ENCODE measurements around the gene ABHD16A. TPM values are rescaled to one million over a fixed set of nuclear protein-coding genes. Genes with fewer than 3 reads are reported as not detected.

The ABHD16A gene
- total RNA-seq, 1 donor from 2014 or later, result 38.8 TPM

GRCh38 chr6:31690231-31691077 is 12.7 kb downstream of the ABHD16A start:
- DNase-seq (ENCODE audit: low spot score), result no peak

- DNase-seq (ENCODE audit: low spot score), result no peak
These were observed 13.6 kb downstream of the ABHD16A start for GRCh38 chr6:31689249-31690110.

DNA sequence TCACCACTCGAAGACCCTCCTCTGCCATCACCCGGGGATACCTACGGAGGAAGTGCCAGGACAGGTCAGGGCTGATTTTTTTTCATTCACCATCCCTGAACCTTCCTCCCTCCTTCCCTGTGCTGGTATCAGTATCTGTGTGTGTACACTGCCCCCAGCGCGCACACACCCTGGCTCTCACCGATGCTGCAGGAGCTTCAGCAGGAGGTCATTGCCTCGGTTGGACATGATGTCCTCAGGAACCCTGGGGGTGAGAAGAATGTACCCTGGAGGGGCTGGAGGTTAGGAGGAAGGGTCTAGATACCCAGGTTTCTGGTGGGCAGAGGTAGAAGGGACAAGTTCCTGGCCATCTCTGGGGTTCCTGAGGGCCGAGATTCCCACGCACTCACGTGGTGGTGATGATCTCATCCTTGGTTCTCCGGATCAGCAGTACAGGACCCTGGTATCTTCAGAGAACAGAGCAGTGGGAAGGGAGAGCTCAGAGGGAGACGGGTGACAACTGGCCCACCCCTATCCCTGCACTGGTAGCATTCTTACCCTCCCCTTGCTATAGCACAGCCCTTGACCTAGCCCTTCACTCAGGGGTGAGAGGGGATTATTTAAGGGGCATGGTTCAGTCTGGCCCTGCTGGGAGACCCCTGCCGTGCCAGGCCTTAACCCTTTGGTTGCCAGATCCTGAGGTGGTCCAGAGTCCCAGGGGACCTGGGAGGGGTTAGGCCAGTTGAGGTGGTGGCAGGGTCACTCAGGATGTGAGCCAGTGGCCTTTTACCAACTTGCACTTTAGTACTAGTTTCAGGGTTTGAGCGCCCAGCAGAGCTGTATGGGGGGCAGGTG is 15.0 kb downstream of the ABHD16A start:
- no peak for DNase-seq (ENCODE audit: low spot score)

DNA sequence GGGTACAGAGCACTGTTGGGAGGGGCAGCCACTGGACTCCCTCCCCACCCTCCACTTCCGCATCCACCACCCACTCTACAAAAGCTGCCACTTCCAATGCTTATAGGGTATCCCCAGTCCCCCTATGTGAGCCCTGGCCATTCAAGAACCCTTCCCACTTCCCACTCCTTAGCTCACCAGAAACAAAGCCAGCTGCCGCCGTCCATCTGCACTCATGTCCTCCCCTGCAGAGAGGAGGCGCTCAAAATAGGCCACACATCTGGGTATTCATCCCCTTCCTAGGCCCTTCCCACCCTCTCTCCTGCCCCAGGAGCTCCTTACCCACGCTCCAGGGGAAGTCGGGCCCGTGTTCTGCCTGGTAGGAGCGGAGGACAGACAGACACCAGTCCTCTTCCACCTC is 15.8 kb downstream of the ABHD16A start:
- no peak for DNase-seq (ENCODE audit: low spot score)

GRCh38 chr6:31686483-31686882 is 16.6 kb downstream of the ABHD16A start:
- DNase-seq (ENCODE audit: low spot score), result no peak

- no peak for DNase-seq (ENCODE audit: low spot score)
These were observed 19.5 kb downstream of the ABHD16A start for GRCh38 chr6:31683591-31683990.

- peak; percentile 91 for DNase-seq (ENCODE audit: low spot score)
These were observed 21.9 kb downstream of the ABHD16A start for GRCh38 chr6:31681135-31681671.

- DNase-seq (ENCODE audit: low spot score), result no peak
These were observed 22.6 kb downstream of the ABHD16A start, which contains the start of gene LY6G5C for GRCh38 chr6:31680226-31681134. Gene LY6G5C (minus strand): TSS chr6:31681067. CDS start chr6:31680373, 694 bp downstream.

- no peak for DNase-seq (ENCODE audit: low spot score)
These were observed 25.2 kb downstream of the ABHD16A start for GRCh38 chr6:31677955-31678354.

DNA sequence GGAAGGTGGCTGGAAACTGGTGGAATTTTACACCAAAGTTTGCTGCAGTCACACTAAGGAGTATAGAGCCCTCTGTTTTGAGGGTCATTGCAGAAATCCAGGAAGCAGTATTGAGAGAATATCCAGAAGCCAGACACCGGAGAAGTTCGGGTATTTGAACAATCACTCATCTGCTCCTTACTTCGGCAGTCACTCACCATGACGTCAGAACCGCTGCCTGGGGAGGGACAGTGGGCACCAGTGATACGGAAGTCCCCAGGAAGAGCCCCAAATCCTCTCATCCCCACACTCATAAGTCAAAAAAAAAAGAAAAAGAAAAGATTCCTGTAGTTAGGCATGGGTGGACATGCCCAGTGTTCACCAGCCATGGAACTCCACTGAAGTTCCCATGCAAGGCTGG is 26.2 kb downstream of the ABHD16A start:
- no peak for DNase-seq (ENCODE audit: low spot score)

- DNase-seq (ENCODE audit: low spot score), result no peak
These were observed 26.7 kb downstream of the ABHD16A start for GRCh38 chr6:31676322-31676903.

DNA sequence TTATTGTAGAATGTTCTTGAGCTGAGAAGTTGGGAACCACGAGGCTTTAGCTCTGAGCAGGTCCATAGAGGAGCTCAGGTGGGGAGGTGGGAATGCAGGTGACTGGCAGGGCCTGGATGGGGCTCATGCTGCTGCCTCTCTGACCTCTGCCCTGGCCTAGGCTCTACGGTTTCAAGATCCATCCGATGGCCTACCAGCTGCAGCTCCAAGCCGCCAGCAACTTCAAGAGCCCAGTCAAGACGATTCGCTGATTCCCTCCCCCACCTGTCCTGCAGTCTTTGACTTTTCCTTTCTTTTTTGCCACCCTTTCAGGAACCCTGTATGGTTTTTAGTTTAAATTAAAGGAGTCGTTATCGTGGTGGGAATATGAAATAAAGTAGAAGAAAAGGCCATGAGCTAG is 33.4 kb downstream of the ABHD16A start, which contains the start of gene LY6G5B:
Gene LY6G5B (plus strand): TSS at position 301 of the 400 bp plus-strand sequence. CDS start 975 bp downstream, outside the sequence.
- DNase-seq (ENCODE audit: low spot score), result no peak

GRCh38 chr6:31666337-31666965 is 36.7 kb downstream of the ABHD16A start:
- DNase-seq (ENCODE audit: low spot score), result no peak

DNA sequence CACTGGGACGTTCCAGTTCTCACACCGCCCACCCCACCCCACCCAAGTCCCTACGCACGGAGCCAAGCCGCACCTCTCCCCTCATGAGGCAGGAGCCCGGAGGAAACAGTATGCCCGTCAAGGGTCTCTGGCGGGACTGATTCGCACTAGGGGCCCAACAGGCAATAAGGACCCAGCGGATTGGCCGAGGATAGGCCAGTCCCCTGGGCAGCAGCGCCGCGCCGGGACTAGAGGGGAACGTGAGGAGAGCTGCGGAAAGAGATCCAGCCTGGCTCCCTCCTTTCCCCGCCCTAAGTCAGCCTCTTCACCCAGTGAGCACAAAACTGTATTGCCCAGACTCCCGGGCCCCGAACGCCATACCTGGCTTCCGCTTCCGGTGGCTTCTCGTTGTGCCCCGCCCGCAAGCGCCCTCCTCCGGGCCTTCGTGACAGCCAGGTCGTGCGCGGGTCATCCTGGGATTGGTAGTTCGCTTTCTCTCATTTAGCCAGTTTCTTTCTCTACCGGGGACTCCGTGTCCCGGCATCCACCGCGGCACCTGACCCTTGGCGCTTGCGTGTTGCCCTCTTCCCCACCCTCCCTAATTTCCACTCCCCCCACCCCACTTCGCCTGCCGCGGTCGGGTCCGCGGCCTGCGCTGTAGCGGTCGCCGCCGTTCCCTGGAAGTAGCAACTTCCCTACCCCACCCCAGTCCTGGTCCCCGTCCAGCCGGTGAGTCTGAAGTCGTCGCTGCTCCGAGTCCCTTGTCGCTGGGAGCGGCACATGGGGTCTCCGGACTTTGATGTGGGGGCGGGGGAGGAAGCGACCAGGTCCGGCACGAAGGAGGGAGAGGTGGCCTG is 37.4 kb downstream of the ABHD16A start, which contains the start of gene CSNK2B:
Gene CSNK2B (plus strand): TSS at position 580 of the 836 bp plus-strand sequence. CDS start 752 bp downstream, outside the sequence.
- peak; percentile 98 for DNase-seq (ENCODE audit: low spot score)

- peak; percentile 93 for DNase-seq (ENCODE audit: low spot score)
These were observed 38.2 kb downstream of the ABHD16A start, which contains the start of gene GPANK1 for GRCh38 chr6:31664790-31665500. Gene GPANK1 (minus strand): TSS chr6:31664997. CDS start chr6:31664478, 519 bp downstream.

GRCh38 chr6:31663961-31664789 is 38.9 kb downstream of the ABHD16A start:
- no peak for DNase-seq (ENCODE audit: low spot score)

Data from mesenteric fat pad (tissue), 1 donor.